ENCODE measurements around the gene HPD. TPM values are rescaled to one million over a fixed set of nuclear protein-coding genes. Genes with fewer than 3 reads are reported as not detected.

Gene HPD
- total RNA-seq, 1 donor from 2014 or later: not detected

DNA sequence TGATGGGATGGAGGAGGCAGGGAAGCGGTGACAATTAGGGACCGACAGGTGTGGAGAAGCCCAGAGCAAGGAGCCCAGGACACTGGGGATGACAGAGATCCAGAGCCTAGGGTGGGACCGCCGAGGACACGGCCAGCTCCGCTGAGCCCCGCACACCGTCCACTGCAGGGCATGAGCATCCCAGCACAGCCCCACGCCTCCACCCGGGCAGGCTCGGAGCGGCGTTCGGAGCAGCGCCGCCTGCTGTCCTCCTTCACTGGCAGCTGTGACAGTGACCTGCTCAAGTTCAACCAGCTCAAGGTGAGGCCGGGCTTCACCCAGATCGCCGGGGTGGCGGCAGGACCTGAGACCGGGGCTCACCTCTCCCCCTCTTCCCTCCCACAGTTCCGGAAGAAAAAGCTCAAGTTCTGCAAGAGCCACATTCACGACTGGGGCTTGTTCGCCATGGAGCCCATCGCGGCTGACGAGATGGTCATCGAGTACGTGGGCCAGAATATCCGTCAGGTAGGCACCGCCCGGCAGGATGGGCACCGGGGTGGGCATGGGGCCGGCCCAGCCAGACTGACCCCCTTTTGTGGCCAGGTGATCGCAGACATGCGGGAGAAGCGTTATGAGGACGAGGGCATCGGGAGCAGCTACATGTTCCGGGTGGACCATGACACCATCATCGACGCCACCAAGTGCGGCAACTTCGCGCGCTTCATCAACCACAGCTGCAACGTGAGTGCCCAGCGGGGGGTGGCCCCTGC, 31.1 kb downstream of the HPD start:
- no peaks in the 10 kb centered on the region for H3K9me3 Mint-ChIP-seq (ENCODE audit: unreplicated experiment)
- no peaks in the 10 kb centered on the region for H3K4me1 Mint-ChIP-seq (ENCODE audit: unreplicated experiment)
- H3K27ac Mint-ChIP-seq (ENCODE audit: unreplicated experiment): no peak overlapping the region
- H3K4me3 Mint-ChIP-seq (ENCODE audit: unreplicated experiment): no peak overlapping the region
- peaks cover 50% of the 10 kb centered on the region for H3K36me3 Mint-ChIP-seq (ENCODE audit: unreplicated experiment)
- DNase-seq (ENCODE audit: extremely low spot score, unreplicated experiment): no peak
- H3K27me3 Mint-ChIP-seq (ENCODE audit: unreplicated experiment): no peaks in the 10 kb centered on the region
- TF ChIP-seq, protein P1, sequence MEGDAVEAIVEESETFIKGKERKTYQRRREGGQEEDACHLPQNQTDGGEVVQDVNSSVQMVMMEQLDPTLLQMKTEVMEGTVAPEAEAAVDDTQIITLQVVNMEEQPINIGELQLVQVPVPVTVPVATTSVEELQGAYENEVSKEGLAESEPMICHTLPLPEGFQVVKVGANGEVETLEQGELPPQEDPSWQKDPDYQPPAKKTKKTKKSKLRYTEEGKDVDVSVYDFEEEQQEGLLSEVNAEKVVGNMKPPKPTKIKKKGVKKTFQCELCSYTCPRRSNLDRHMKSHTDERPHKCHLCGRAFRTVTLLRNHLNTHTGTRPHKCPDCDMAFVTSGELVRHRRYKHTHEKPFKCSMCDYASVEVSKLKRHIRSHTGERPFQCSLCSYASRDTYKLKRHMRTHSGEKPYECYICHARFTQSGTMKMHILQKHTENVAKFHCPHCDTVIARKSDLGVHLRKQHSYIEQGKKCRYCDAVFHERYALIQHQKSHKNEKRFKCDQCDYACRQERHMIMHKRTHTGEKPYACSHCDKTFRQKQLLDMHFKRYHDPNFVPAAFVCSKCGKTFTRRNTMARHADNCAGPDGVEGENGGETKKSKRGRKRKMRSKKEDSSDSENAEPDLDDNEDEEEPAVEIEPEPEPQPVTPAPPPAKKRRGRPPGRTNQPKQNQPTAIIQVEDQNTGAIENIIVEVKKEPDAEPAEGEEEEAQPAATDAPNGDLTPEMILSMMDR (IDR thresholded peaks at IDR 0.05): no peak

DNA sequence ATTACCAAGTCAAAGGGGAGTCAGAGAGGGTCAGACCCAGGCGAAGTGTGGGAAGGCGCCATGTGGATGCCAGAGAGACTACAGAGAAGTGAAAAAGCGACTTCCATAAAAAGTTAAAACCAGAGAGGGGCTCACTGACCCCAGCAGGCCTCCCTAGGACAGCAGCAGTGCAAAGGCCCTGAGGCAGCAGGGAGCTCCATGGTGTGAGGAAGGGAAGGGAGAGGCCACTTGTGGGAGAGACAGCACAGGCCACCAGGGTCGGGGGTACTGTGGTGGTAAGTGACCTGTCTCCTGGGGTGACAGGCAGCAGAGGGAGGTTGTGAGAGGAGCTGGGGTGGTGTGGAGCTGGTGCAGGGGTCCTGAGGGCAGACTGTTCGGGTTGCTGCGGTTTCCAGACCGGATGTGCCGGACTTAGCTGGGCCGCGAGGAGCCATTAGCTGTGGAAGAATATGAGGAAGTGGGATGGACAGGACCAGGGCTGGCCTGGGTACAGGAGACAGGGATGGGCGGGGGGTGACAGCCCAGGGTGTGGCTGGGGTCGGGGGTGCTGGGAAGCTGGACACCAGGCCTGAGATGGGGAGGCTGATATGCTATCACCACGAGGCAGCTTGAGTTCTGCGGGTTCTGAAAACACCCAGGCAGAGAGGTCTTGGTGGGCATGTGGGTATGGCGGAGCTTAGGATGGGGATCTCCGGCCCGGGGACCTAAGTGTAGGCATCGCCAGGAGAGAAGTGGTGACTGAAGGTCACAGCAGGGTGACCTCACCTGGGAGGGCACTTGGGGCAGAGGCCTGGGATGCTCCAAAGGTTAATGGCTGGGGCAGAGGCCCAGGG, 32.1 kb downstream of the HPD start:
- Mint-ChIP-seq H3K9me3 (ENCODE audit: unreplicated experiment) (no peaks in the 10 kb centered on the region), H3K36me3 (ENCODE audit: unreplicated experiment) (peaks cover 40% of the 10 kb centered on the region), H3K27me3 (ENCODE audit: unreplicated experiment) (no peaks in the 10 kb centered on the region), H3K4me3 (ENCODE audit: unreplicated experiment) (no peak overlapping the region), H3K27ac (ENCODE audit: unreplicated experiment) (no peak overlapping the region), H3K4me1 (ENCODE audit: unreplicated experiment) (no peaks in the 10 kb centered on the region)
- TF ChIP-seq, protein P1 (IDR thresholded peaks at IDR 0.05): no peak
- no peak for DNase-seq (ENCODE audit: extremely low spot score, unreplicated experiment)

DNA sequence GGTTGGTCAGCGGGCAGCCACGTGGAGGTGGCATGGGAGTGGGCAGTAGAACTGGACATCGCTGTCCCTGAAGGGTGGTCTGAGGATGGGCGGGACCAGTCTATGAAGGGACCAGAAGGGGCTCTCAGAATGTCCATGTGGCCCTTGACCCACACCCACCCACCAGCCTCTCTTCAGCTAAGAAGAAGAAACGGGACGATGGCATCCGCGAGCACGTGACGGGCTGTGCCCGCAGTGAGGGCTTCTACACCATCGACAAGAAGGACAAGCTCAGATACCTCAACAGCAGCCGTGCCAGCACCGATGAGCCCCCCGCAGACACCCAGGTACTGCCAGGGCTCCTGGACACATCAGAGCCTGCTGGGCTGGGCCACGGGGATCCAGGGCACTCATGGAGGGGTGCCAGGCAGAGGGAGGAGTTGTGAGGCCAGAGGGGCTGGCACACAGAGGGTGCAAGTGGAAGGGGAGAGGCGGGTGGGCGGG, 33.6 kb downstream of the HPD start:
- DNase-seq (ENCODE audit: extremely low spot score, unreplicated experiment): no peak
- no peak overlapping the region for H3K4me3 Mint-ChIP-seq (ENCODE audit: unreplicated experiment)
- H3K9me3 Mint-ChIP-seq (ENCODE audit: unreplicated experiment): no peaks in the 10 kb centered on the region
- no peaks in the 10 kb centered on the region for H3K4me1 Mint-ChIP-seq (ENCODE audit: unreplicated experiment)
- TF ChIP-seq, protein P1 (IDR thresholded peaks at IDR 0.05): no peak
- no peaks in the 10 kb centered on the region for H3K27me3 Mint-ChIP-seq (ENCODE audit: unreplicated experiment)
- peaks cover 35% of the 10 kb centered on the region for H3K36me3 Mint-ChIP-seq (ENCODE audit: unreplicated experiment)
- no peak overlapping the region for H3K27ac Mint-ChIP-seq (ENCODE audit: unreplicated experiment)

DNA sequence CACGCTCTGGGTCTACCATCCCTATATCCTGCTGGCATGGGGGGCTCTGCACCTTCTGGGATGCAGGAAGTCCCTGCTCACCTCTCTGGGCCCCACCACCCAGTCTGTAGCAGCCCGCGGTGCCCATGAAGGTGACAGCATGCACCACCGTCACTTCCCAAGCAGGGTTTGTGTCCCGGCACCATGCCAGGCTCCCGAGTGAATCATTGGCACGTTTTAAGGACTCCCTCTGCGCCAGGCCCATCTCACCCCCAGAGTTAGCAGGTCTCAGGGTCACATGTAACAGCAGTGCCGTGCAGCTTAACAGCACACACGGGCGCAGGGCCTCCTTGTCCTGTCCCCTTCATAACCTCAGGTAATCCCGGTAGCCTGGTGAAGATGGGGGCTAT, 34.9 kb downstream of the HPD start:
- no peak overlapping the region for H3K27ac Mint-ChIP-seq (ENCODE audit: unreplicated experiment)
- no peaks in the 10 kb centered on the region for H3K27me3 Mint-ChIP-seq (ENCODE audit: unreplicated experiment)
- TF ChIP-seq, protein P1 (IDR thresholded peaks at IDR 0.05): no peak
- no peaks in the 10 kb centered on the region for H3K9me3 Mint-ChIP-seq (ENCODE audit: unreplicated experiment)
- H3K36me3 Mint-ChIP-seq (ENCODE audit: unreplicated experiment): peaks cover 33% of the 10 kb centered on the region
- DNase-seq (ENCODE audit: extremely low spot score, unreplicated experiment): no peak
- no peaks in the 10 kb centered on the region for H3K4me1 Mint-ChIP-seq (ENCODE audit: unreplicated experiment)
- H3K4me3 Mint-ChIP-seq (ENCODE audit: unreplicated experiment): no peak overlapping the region

Data from osteocyte (in vitro differentiated cells).